GM18505 (cell line): ENCODE results near the gene RGS5.

Experiments
- ATAC-seq: cut with Tn5 transposase; IDR thresholded peaks from one replicate; pipeline ENCODE4 v1.9.1; 2021; ENCODE audit not compliant: unreplicated experiment
- POLR2A ChIP-seq: IDR thresholded peaks from 4 replicates; pipeline ENCODE4 v1.6.1; 2011; ENCODE audit warnings: borderline replicate concordance; ENCODE audit not compliant: insufficient read depth, insufficient read length; ENCODE audit errors: extremely low read depth

Gene RGS5

GRCh38 chr1:163201906-163202305 is 810 bp downstream of the RGS5 start:
- TF ChIP-seq POLR2A, result no peak
- ATAC-seq, result no peak

- TF ChIP-seq POLR2A, result no peak
- no peak for ATAC-seq
Observed at GRCh38 chr1:163197022-163197421, 5.7 kb downstream of the RGS5 start.

GRCh38 chr1:163196449-163196787 is 6.3 kb downstream of the RGS5 start:
- no peak for ATAC-seq
- TF ChIP-seq POLR2A, result no peak

- ATAC-seq, result no peak
- TF ChIP-seq POLR2A, result no peak
Observed at GRCh38 chr1:163195728-163196448, 6.8 kb downstream of the RGS5 start.

GRCh38 chr1:163191301-163191700 is 11.4 kb downstream of the RGS5 start:
- no peak for TF ChIP-seq POLR2A
- peak; percentile 82 for ATAC-seq

GRCh38 chr1:163188947-163189346 is 13.8 kb downstream of the RGS5 start:
- ATAC-seq, result no peak
- no peak for TF ChIP-seq POLR2A

- ATAC-seq, result no peak
- TF ChIP-seq POLR2A, result no peak
Observed at GRCh38 chr1:163187849-163188248, 14.9 kb downstream of the RGS5 start.

- ATAC-seq, result no peak
- TF ChIP-seq POLR2A, result no peak
Observed at GRCh38 chr1:163186862-163187261, 15.9 kb downstream of the RGS5 start.

- TF ChIP-seq POLR2A, result no peak
- ATAC-seq, result no peak
Observed at GRCh38 chr1:163182330-163182949, 20.3 kb downstream of the RGS5 start.

GRCh38 chr1:163178628-163179027 is 24.1 kb downstream of the RGS5 start:
- ATAC-seq, result no peak
- TF ChIP-seq POLR2A, result no peak

GRCh38 chr1:163176797-163177196 is 25.9 kb downstream of the RGS5 start:
- TF ChIP-seq POLR2A, result no peak
- no peak for ATAC-seq

GRCh38 chr1:163174524-163175437 is 27.9 kb downstream of the RGS5 start:
- TF ChIP-seq POLR2A, result no peak
- ATAC-seq, result no peak

- no peak for TF ChIP-seq POLR2A
- ATAC-seq, result no peak
Observed at GRCh38 chr1:163173121-163173520, 29.6 kb downstream of the RGS5 start.

- no peak for TF ChIP-seq POLR2A
- no peak for ATAC-seq
Observed at GRCh38 chr1:163172596-163172995, 30.1 kb downstream of the RGS5 start.

- no peak for ATAC-seq
- no peak for TF ChIP-seq POLR2A
Observed at GRCh38 chr1:163171826-163172225, 30.9 kb downstream of the RGS5 start.
